HG02973 (cell line): ENCODE data around the gene JARID2.

Experiments used
- ATAC-seq: cut with Tn5 transposase; IDR thresholded peaks from one replicate; pipeline ENCODE4 v1.9.1; 2021; ENCODE audit warnings: moderate library complexity; ENCODE audit not compliant: unreplicated experiment

Gene JARID2

GRCh38 chr6:15457121-15457650 is 211.3 kb downstream of the JARID2 start:
- no peak for ATAC-seq

GRCh38 chr6:15458021-15458459 is 212.2 kb downstream of the JARID2 start:
- ATAC-seq = peak; percentile 65

- no peak for ATAC-seq
Measured at GRCh38 chr6:15460110-15460727, 214.3 kb downstream of the JARID2 start.

- ATAC-seq = no peak
Measured at GRCh38 chr6:15461127-15461944, 215.5 kb downstream of the JARID2 start.

DNA sequence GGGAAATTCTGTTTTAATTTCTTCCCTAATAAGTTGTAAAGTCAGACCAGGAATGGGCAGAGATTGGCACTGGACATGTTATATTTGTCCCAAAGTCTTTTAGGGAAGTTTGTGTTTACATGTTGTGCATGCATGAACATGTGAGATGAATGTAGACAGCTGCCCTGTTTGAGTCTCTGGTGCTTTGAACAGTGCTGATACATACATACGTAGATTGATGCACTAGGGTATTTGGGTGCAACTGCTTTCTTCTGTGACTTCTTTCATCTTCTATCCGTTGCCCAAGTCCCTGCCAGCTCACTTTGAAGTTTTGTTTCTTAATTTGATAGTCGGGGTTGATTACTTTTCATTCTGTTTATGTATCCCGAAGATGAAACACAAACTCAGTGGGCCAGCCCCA is 216.4 kb downstream of the JARID2 start:
- ATAC-seq = no peak

- no peak for ATAC-seq
Measured at GRCh38 chr6:15462717-15463525, 217.1 kb downstream of the JARID2 start.

DNA sequence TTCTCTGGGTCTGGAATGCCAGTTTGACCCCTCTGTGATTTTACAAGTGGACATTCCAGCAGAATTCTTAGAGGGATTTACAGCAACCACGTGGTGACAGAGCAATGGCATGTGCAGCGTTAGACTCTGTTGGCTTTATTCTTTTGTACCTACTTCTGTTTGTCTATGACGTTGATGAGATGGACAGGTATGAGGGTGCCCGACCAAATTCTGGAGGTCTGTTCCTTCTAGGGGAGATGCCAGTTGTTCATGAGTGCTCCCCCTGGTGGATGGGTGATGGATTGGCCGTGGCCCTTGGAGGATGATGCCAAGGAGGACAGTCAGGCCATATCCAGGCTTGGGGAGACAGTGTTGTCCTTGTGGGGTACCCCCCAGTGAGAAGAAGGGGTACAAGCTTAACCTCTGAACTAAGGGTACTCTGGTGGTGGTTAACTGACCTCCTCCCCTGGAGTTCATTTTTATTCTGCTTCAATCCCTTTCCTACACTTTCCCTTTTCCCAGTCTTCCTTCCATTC is 218.4 kb downstream of the JARID2 start:
- ATAC-seq = no peak

- no peak for ATAC-seq
Measured at GRCh38 chr6:15465212-15465611, 219.3 kb downstream of the JARID2 start.

DNA sequence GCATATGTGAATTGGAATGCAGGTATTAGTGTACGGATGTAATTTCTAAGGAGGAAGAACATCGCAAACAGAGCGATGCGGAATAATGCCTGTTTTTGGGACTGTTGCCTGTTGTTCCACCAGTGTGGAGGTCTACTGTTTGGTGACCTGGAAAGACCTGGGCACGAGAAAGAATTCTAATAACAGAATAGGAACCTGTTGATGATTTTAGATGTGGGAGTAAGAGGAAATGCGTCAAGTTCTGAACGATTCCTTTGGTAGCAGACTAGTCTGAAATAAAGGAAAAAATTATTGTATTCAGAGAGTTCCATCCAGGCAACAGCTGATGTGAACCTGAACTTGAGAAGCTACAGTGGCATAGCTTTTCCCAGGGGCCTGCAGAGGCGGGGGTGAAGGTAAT is 224.9 kb downstream of the JARID2 start:
- ATAC-seq = no peak

- no peak for ATAC-seq
Measured at GRCh38 chr6:15472621-15473020, 226.8 kb downstream of the JARID2 start.

DNA sequence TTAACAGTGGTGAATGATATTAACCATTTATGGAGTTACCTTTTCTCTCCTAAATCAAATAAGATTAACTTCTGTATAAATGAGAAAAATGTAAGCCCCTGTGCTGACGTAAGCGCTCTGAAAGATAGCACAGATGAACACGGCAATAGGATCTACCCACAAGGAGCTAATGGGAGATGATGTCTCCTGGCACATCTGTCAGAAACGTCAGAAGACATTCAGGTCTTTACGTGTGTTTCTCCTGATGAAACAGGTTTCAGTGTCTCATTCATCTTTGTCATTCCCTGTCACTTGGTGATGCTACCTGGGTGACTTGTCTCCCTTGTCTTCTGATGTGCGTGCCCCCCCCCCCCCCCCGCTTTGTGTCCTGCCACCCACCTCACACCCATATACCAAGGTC is 227.3 kb downstream of the JARID2 start:
- no peak for ATAC-seq

- no peak for ATAC-seq
Measured at GRCh38 chr6:15473741-15474161, 227.9 kb downstream of the JARID2 start.

GRCh38 chr6:15474196-15474595 is 228.3 kb downstream of the JARID2 start:
- ATAC-seq = no peak

DNA sequence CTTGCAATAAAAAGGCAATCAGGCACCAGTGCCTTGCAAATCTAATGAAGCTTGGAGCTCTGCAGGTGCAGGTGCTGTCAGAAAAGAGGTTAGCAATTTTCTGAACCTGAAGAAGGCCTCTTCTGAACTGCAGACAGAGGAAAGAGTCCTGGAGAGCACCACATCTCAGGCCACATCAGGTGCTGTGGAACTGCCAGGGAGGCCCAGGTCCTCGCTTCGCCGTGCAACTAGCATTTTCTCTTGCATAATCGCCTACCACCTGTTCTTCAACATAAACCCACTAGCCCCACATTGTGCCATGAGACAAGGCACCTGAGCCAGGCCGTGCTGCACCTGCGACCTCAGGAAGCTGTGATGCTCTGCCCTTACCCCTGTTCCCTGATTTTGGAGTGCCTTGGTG is 229.4 kb downstream of the JARID2 start:
- no peak for ATAC-seq

- ATAC-seq = no peak
Measured at GRCh38 chr6:15475872-15476271, 230.0 kb downstream of the JARID2 start.

DNA sequence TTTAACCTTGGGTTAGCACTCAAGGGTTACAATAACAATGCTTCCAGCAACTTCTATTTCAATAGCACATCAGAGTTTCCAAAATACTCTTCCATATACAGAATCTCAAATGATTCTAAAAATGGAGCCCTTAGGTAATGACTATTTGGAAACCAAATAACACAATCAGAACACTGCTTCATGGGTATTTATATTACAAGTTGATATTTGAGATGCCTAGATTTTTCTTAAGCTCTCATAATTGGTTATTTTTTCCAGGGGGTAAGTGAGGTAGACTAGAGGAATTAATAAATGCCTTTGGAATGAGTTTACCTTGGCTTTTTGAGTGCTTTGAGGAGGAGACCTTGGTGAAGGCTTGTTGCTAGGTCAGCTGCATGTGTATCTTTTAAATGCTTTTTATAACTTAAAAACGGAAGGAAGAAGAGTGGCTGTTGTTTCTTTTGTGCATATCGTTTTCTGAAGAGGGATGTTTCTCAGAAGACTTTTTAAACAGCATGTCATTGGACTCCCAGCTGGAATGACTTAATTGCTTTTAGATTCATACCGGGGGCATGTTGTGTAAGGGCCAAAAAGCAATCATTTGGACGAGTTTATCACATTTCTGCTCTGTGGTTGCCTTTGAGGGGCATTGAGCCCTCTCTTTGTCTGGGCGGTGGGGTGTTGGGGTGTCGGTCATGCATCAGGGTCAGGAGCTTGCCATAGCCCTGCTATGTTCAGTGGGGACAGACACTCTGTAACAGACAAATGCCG is 230.9 kb downstream of the JARID2 start:
- no peak for ATAC-seq

- ATAC-seq = no peak
Measured at GRCh38 chr6:15477746-15478145, 231.9 kb downstream of the JARID2 start.

DNA sequence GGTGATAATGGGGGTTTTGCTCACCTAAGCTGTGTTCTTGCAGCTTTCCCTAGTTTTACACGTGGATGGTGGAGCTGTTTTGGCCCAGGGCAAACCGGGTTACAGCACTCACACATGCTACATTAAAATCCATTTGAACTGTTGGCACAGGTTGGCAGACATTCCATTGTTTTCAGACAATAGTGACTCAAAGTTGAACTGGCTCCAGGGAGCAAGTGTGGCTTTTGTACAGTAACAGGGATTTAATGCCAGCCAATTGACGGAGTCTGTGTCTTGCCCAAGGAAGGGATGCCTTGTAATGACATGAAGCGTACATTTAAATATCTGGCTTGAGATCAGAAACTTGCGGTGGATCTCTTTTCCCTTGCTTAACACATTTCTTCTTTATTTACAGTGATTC is 233.9 kb downstream of the JARID2 start:
- no peak for ATAC-seq

- no peak for ATAC-seq
Measured at GRCh38 chr6:15480525-15480924, 234.7 kb downstream of the JARID2 start.
